SK-N-SH treated with all-trans-retinoic acid at 6 μM for 48 hours (cell line): ENCODE results near the gene IFI27L2.

ENCODE experiments used
- ARNTL ChIP-seq: fragments of 450-650 bp; formaldehyde crosslinking; IDR thresholded peaks from 2 replicates; pipeline ENCODE4 v1.5.0; 2020; ENCODE audit warnings: low read depth, mild to moderate bottlenecking, moderate library complexity, borderline replicate concordance
- CSDC2 ChIP-seq: fragments of 250-450 bp; sonication (Bioruptor Pico); IDR thresholded peaks from 2 replicates; pipeline ENCODE4 v1.5.0; 2020; ENCODE audit warnings: mild to moderate bottlenecking, moderate library complexity
- CSRNP3 ChIP-seq: fragments of 250-450 bp; sonication (Bioruptor Pico); IDR thresholded peaks from 2 replicates; pipeline ENCODE4 v1.5.1; 2021; ENCODE audit warnings: mild to moderate bottlenecking, moderate library complexity
- GLIS3 ChIP-seq: fragments of 250-450 bp; sonication (Bioruptor Pico); IDR thresholded peaks from 2 replicates; pipeline ENCODE4 v1.5.0; 2020; ENCODE audit warnings: mild to moderate bottlenecking, moderate library complexity
- ISL1 ChIP-seq: fragments of 250-450 bp; sonication (Bioruptor Pico); IDR thresholded peaks from 2 replicates; pipeline ENCODE4 v2.1.2; 2022; ENCODE audit warnings: mild to moderate bottlenecking, moderate library complexity
- PPARA ChIP-seq: fragments of 250-450 bp; sonication (Bioruptor Pico); IDR thresholded peaks from 2 replicates; pipeline ENCODE4 v1.5.0; 2020; ENCODE audit warnings: mild to moderate bottlenecking, borderline replicate concordance
- RARB ChIP-seq: fragments of 250-450 bp; sonication (Bioruptor Pico); IDR thresholded peaks from 2 replicates; pipeline ENCODE4 v1.8.0; 2021; ENCODE audit warnings: mild to moderate bottlenecking, moderate library complexity
- SNAI2 ChIP-seq: fragments of 250-450 bp; sonication (Bioruptor Pico); IDR thresholded peaks from 2 replicates; pipeline ENCODE4 v1.5.0; 2020; ENCODE audit warnings: mild to moderate bottlenecking, moderate library complexity
- TCF4 ChIP-seq: fragments of 250-450 bp; sonication (Bioruptor Pico); IDR thresholded peaks from 2 replicates; pipeline ENCODE4 v1.8.0; 2021; ENCODE audit warnings: mild to moderate bottlenecking, moderate library complexity, borderline replicate concordance
- ZFP3 ChIP-seq: fragments of 250-450 bp; sonication (Bioruptor Pico); IDR thresholded peaks from 2 replicates; pipeline ENCODE4 v1.5.0; 2020; ENCODE audit warnings: mild to moderate bottlenecking, moderate library complexity
- ZFP30 ChIP-seq: fragments of 450-650 bp; formaldehyde crosslinking; IDR thresholded peaks from 2 replicates; pipeline ENCODE4 v1.5.0; 2022; ENCODE audit warnings: mild to moderate bottlenecking, moderate library complexity
- ZNF70 ChIP-seq: fragments of 450-650 bp; formaldehyde crosslinking; IDR thresholded peaks from 2 replicates; pipeline ENCODE4 v1.5.0; 2020; ENCODE audit warnings: mild to moderate bottlenecking, moderate library complexity
- TF ChIP-seq, protein P1 (sequence below): fragments of 250-450 bp; sonication (Bioruptor Pico); IDR thresholded peaks from 2 replicates; pipeline ENCODE4 v1.8.0; 2020; ENCODE audit warnings: mild to moderate bottlenecking, moderate library complexity, borderline replicate concordance

DNA sequence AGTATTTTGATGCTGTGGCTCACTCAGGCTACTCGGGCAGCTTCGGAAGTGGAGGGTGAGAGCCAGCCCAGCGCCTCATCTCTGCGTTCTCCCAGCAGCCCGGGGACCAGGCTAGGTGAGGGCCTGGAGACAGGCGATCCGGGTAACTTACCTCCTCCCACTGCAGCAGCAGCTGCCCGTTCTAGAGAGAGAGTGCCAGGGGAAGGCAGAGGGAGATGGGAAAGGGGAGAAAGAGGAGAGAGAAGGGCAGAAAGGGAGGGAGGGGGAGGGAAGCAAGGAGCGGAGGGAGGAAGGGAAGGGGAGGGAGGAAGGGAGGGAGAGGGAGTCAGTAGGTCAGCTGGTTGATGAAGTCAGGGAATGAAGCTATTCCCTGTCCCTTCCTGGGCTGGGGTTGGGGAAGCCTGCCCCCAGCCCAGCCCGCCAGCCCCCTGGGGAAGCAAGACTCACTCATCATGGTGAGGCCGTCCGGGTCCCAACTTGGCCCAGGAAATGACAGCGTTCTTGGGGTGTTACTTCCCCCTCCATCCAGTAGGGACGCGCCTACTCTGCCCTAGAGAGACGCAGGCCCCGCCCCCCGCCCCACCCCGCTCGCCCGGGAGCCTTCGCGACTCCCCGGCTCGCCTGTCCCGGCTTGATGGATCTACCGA, at the start of gene IFI27L2:
- TF ChIP-seq SNAI2 (CRISPR knock-in tag) (no peak), ZFP30 (no peak), ZFP3 (CRISPR knock-in tag) (no peak), ISL1 (CRISPR knock-in tag) (no peak), PPARA (CRISPR knock-in tag) (no peak), ARNTL (CRISPR knock-in tag) (no peak), RARB (CRISPR knock-in tag) (no peak), CSDC2 (no peak), ZNF70 (CRISPR knock-in tag) (no peak), CSRNP3 (CRISPR knock-in tag) (no peak), TCF4 (CRISPR knock-in tag) (no peak), GLIS3 (no peak)
- TF ChIP-seq, protein P1, sequence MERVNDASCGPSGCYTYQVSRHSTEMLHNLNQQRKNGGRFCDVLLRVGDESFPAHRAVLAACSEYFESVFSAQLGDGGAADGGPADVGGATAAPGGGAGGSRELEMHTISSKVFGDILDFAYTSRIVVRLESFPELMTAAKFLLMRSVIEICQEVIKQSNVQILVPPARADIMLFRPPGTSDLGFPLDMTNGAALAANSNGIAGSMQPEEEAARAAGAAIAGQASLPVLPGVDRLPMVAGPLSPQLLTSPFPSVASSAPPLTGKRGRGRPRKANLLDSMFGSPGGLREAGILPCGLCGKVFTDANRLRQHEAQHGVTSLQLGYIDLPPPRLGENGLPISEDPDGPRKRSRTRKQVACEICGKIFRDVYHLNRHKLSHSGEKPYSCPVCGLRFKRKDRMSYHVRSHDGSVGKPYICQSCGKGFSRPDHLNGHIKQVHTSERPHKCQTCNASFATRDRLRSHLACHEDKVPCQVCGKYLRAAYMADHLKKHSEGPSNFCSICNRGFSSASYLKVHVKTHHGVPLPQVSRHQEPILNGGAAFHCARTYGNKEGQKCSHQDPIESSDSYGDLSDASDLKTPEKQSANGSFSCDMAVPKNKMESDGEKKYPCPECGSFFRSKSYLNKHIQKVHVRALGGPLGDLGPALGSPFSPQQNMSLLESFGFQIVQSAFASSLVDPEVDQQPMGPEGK, result no peak
